ENCODE data around the gene GALNT15.

GALNT15 gene

GRCh38 chr3:16277471-16277870 is 103.0 kb downstream of the GALNT15 start:
- ChIA-PET CTCF (interaction anchor here (1.5 to 10.9 kb wide), 5 partner anchors 10 to 273 kb away, joined by 5 to 81 read pairs (median 13); partner anchors contain the start of genes DPH3 and OXNAD1), POLR2A (no interaction called here)
- DNase-seq (ENCODE audit: low read depth, low spot score): no peak
- no peak overlapping the region for H3K4me3 ChIP-seq (ENCODE audit: low read depth, low read length)
- TF ChIP-seq CTCF (IDR thresholded peaks at IDR 0.05; ENCODE audit: insufficient read depth, low read length, missing control alignments): no peak

- no peak for DNase-seq (ENCODE audit: low read depth, low spot score)
- ChIA-PET POLR2A (no interaction called here), CTCF (interaction anchor here (1.2 to 10.9 kb wide), 4 partner anchors 11 to 275 kb away, joined by 4 to 81 read pairs (median 24); partner anchors contain the start of genes DPH3 and OXNAD1)
These were observed 104.7 kb downstream of the GALNT15 start for GRCh38 chr3:16279010-16279801.

GRCh38 chr3:16280671-16281070 is 106.2 kb downstream of the GALNT15 start:
- ChIA-PET CTCF (interaction anchor here (2.9 to 10.9 kb wide), 4 partner anchors 10 to 270 kb away, joined by 13 to 81 read pairs (median 24); partner anchors contain the start of genes DPH3 and OXNAD1), POLR2A (no interaction called here)
- no peak overlapping the region for H3K4me3 ChIP-seq (ENCODE audit: low read depth, low read length)
- TF ChIP-seq CTCF (IDR thresholded peaks at IDR 0.05; ENCODE audit: insufficient read depth, low read length, missing control alignments): no peak
- no peak for DNase-seq (ENCODE audit: low read depth, low spot score)

More at GRCh38 chr3:16279010-16279801, 104.7 kb downstream of the GALNT15 start:
- H3K4me3 ChIP-seq (ENCODE audit: low read depth, low read length): no peak overlapping the region
- TF ChIP-seq CTCF (IDR thresholded peaks at IDR 0.05; ENCODE audit: insufficient read depth, low read length, missing control alignments): no peak

All from AG04449 (cell line).